Fibroblast of mammary gland (primary cell): Measurements from ENCODE around the gene VPS4A.

Experiments
- DNase-seq: peaks from one replicate; pipeline ENCODE4 v3.0.0-alpha.2; 2010; ENCODE audit warnings: low read depth
- H3K4me3 ChIP-seq: 2 replicates; pipeline ENCODE4 v1.5.1; 2011; ENCODE audit warnings: low read depth, mild to moderate bottlenecking, low read length, moderate library complexity; ENCODE audit not compliant: control insufficient read depth
- TF ChIP-seq, protein P1 (sequence below): conservative IDR thresholded peaks from 2 replicates; pipeline ENCODE4 v1.5.1; 2011; ENCODE audit warnings: low read depth, low read length, inconsistent platforms; ENCODE audit not compliant: control insufficient read depth, insufficient read depth

The VPS4A gene

DNA sequence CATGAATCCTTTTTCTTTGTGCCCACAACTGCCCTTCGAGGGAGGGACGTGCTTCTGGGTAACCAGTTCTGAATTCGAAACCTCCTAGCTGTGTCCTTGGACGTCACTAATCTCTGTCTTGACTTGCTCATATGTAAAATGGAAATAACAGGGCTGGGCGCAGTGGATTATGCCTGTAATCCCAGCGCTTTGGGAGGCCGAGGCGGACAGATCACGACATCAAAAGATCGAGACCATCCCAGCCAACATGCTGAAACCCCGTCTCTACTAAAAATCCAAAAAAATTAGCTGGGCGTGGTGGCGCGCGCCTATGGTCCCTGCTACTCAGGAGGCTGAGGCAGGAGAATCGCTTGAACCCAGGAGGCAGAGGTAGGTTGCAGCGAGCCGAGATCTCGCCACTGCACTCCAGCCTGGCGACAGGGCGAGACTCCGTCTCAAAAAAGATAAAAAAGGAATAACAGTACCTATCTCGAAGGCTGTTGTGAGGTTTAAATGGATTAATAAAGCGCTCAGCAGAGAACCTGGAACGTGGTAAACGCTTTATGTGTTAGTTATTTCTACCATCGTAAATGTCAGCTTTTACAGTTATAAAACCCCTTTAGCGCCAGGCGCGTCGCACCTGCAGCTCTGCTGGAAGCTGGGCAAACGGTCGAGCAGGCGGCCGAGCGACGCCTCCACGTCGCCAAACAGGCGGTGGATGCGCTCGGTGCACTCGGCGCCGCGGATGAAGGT, 27.6 kb downstream of the VPS4A start:
- no peak for DNase-seq
- TF ChIP-seq, protein P1, sequence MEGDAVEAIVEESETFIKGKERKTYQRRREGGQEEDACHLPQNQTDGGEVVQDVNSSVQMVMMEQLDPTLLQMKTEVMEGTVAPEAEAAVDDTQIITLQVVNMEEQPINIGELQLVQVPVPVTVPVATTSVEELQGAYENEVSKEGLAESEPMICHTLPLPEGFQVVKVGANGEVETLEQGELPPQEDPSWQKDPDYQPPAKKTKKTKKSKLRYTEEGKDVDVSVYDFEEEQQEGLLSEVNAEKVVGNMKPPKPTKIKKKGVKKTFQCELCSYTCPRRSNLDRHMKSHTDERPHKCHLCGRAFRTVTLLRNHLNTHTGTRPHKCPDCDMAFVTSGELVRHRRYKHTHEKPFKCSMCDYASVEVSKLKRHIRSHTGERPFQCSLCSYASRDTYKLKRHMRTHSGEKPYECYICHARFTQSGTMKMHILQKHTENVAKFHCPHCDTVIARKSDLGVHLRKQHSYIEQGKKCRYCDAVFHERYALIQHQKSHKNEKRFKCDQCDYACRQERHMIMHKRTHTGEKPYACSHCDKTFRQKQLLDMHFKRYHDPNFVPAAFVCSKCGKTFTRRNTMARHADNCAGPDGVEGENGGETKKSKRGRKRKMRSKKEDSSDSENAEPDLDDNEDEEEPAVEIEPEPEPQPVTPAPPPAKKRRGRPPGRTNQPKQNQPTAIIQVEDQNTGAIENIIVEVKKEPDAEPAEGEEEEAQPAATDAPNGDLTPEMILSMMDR = no peak

DNA sequence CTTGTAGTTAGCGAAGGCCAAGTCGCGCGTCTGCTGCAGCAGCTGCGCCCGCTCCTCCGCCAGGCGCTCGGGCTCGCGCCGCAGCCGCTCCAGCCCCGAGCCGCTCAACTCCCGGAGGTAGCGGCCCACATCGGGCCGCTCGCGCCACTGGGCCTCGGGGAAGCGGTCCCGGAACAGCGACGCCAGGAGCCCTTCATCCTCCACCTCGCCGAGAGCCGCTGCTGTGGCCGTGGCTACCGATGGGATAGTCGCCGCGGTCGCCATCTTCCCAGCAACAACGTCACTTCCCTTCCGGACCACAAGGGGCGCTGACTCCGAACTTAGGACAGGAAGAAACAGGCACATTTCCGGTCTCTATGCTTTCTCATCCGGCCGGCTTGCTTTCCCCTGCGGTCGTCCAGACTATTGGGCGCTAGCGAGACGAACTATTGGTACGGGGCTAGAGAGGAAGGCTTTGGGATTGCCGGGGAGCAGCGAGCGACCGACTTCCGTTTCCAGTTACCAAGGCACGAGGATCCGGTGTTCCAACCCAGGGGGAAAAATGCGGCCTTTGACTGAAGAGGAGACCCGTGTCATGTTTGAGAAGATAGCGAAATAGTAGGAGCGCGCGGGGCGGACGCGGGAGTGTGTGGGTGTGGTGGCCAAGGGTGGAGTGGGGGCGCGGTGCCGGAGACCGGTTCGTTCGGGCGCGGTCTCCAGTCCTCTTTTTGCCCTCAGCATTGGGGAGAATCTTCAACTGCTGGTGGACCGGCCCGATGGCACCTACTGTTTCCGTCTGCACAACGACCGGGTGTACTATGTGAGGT, 28.3 kb downstream of the VPS4A start, which contains the start of the genes COG8 and NIP7:
Gene COG8, minus strand, starts transcription at position 276 of the 806 bp plus-strand sequence. Its CDS starts 12 bp downstream, at position 264.
Gene NIP7, plus strand, starts transcription at position 484 of the 806 bp plus-strand sequence. Its CDS starts 58 bp downstream, at position 542.
- TF ChIP-seq, protein P1 = peak; percentile 75
- H3K4me3 ChIP-seq = peak within 1 kb of the TSS; percentile 78
- DNase-seq = peak; percentile 99

More for the DNA sequence above, 27.6 kb downstream of the VPS4A start:
- peak overlapping the region; percentile 78 for H3K4me3 ChIP-seq

DNA sequence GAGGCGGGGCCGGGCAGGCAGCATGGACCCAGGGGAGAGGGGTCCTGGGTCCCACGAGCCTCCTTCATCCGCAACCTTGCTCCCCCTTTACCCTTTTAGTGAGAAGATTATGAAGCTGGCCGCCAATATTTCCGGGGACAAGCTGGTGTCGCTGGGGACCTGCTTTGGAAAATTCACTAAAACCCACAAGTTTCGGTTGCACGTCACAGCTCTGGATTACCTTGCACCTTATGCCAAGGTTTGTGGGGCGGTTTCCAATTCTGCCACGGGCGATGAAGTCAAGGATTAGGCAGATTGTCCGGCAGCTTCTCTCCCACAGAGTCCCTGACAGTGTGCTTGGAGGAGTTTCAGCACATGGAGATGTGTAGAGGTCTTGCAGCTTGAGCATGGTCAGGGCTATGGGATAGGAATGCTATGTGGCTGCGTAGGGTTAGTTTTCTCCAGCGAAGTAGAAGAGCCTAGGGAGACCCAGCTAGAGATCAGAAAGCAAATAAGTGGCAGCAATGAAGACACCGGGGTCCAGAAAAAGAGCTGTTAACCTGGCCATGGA, 29.0 kb downstream of the VPS4A start:
- TF ChIP-seq, protein P1 = no peak
- DNase-seq = no peak
- peak overlapping the region; percentile 78 for H3K4me3 ChIP-seq

DNA sequence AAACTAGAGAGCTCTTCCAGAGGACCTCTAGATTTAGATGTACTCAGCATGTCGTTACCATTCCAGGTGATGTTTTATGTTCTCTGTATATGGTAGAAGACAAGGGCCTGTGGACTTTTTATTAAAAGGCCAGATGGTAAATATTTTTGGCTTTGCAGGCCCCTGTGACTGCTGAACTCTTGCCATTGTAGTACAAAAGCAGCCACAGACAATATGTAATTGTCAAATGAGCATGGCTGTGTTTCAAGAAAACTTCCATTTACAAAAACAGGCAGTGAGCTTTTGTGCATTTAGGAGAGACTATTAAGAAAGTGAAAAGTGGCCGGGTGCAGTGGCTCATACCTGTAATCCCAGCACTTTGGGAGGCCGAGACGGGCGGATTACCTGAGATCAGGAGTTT, 33.0 kb downstream of the VPS4A start:
- DNase-seq = no peak
- TF ChIP-seq, protein P1 = no peak
- H3K4me3 ChIP-seq = no peak overlapping the region

DNA sequence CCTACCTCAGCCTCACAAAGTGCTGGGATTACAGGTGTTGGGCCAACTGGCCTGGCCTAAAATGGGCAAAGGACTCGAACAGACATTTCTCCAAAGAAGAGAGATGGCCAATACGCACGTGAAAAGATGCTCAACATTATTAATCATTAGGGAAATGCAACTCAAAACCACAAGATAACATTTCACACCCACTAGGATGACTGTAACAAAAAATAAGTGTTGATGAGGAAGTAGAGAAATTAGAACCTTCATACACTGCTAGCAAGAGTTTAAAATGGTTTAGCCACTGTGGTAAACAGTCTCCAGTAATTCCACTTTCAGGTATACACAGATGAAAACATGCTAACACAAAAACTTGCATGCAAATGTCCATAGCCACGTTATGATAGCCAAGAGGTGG, 34.8 kb downstream of the VPS4A start:
- no peak for DNase-seq
- TF ChIP-seq, protein P1 = no peak
- no peak overlapping the region for H3K4me3 ChIP-seq

DNA sequence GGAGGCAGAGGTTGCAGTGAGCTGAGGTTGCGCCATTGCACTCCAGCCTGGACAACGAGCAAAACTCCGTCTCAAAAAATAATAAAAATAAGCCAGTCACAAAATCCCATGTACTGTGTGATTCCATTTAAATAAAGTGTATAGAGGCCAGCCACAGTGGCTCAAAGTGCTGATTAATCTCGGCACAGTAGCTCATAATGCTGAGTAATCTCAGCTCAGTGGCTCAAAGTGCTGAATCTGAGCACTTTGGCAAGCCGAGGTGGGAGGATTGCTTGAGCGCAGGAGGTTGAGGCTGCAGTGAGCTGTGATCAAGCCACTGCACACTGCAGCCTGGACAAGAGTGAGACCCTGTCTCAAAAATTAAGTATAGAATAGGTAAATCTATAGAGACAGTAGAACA, 35.5 kb downstream of the VPS4A start:
- no peak overlapping the region for H3K4me3 ChIP-seq
- DNase-seq = no peak
- TF ChIP-seq, protein P1 = no peak
